ENCODE data around the gene CAPN15.

DNA sequence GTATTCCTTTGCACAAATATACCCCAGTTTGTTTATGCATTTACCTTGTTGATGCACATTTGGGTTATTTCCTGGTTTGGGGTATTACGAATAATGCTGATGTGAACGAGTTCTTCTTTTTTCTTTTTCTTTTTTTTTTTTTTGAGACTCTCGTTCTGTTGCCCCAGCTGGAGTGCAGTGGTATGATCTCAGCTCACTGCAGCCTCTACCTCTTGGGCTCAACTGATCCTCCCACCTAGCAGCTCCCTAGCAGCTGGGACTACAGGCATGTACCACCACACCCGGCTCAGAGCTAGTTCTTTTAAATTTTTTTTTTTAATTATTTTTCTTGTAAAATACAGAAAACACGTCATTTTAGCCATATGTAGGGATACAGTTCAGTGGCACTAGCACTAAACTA lies 76.4 kb downstream of the CAPN15 start:
- no peak for TF ChIP-seq CTCF (IDR thresholded peaks at IDR 0.05)
- no peak for TF ChIP-seq POLR2A (IDR thresholded peaks at IDR 0.05)

Measured in heart left ventricle (tissue), 13 donors.